Measurements from ENCODE around the gene GREB1L. TPM values are rescaled to one million over a fixed set of nuclear protein-coding genes. Genes with fewer than 3 reads are reported as not detected.

Gene GREB1L
- total RNA-seq, 6 experiments from 2014 or later = 1.9 to 10.8 (median 2.3) TPM

GRCh38 chr18:21284540-21284939 is 42.5 kb downstream of the GREB1L start:
- H3K27ac Mint-ChIP-seq = no peak overlapping the region
- no peaks in the 10 kb centered on the region; the same call in 1 of the 2 replicates for H3K27me3 Mint-ChIP-seq (ENCODE audit: insufficient read depth)
- no peak for DNase-seq
- peaks cover 19% of the 10 kb centered on the region for H3K4me1 Mint-ChIP-seq (ENCODE audit: low read depth)
- H3K9me3 Mint-ChIP-seq = no peaks in the 10 kb centered on the region
- no peak overlapping the region for H3K4me3 Mint-ChIP-seq
- TF ChIP-seq, protein P1, sequence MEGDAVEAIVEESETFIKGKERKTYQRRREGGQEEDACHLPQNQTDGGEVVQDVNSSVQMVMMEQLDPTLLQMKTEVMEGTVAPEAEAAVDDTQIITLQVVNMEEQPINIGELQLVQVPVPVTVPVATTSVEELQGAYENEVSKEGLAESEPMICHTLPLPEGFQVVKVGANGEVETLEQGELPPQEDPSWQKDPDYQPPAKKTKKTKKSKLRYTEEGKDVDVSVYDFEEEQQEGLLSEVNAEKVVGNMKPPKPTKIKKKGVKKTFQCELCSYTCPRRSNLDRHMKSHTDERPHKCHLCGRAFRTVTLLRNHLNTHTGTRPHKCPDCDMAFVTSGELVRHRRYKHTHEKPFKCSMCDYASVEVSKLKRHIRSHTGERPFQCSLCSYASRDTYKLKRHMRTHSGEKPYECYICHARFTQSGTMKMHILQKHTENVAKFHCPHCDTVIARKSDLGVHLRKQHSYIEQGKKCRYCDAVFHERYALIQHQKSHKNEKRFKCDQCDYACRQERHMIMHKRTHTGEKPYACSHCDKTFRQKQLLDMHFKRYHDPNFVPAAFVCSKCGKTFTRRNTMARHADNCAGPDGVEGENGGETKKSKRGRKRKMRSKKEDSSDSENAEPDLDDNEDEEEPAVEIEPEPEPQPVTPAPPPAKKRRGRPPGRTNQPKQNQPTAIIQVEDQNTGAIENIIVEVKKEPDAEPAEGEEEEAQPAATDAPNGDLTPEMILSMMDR (IDR thresholded peaks at IDR 0.05) = no peak
- H3K36me3 Mint-ChIP-seq (ENCODE audit: low read depth) = no peaks in the 10 kb centered on the region

GRCh38 chr18:21289827-21290226 is 47.8 kb downstream of the GREB1L start:
- Mint-ChIP-seq H3K27me3 (ENCODE audit: insufficient read depth) (no peaks in the 10 kb centered on the region; the same call in 1 of the 2 replicates), H3K4me1 (ENCODE audit: low read depth) (peaks cover 22% of the 10 kb centered on the region), H3K27ac (no peak overlapping the region), H3K36me3 (ENCODE audit: low read depth) (no peaks in the 10 kb centered on the region), H3K4me3 (no peak overlapping the region), H3K9me3 (no peaks in the 10 kb centered on the region)
- TF ChIP-seq, protein P1 (IDR thresholded peaks at IDR 0.05) = no peak
- no peak for DNase-seq

- no peaks in the 10 kb centered on the region for H3K9me3 Mint-ChIP-seq
- no peak overlapping the region for H3K4me3 Mint-ChIP-seq
- no peaks in the 10 kb centered on the region; the same call in 1 of the 2 replicates for H3K27me3 Mint-ChIP-seq (ENCODE audit: insufficient read depth)
- no peak for DNase-seq
- TF ChIP-seq, protein P1 (IDR thresholded peaks at IDR 0.05) = no peak
- no peak overlapping the region for H3K27ac Mint-ChIP-seq
- no peaks in the 10 kb centered on the region for H3K36me3 Mint-ChIP-seq (ENCODE audit: low read depth)
- H3K4me1 Mint-ChIP-seq (ENCODE audit: low read depth) = peaks cover 22% of the 10 kb centered on the region
These were observed 49.1 kb downstream of the GREB1L start for GRCh38 chr18:21291106-21291505.

DNA sequence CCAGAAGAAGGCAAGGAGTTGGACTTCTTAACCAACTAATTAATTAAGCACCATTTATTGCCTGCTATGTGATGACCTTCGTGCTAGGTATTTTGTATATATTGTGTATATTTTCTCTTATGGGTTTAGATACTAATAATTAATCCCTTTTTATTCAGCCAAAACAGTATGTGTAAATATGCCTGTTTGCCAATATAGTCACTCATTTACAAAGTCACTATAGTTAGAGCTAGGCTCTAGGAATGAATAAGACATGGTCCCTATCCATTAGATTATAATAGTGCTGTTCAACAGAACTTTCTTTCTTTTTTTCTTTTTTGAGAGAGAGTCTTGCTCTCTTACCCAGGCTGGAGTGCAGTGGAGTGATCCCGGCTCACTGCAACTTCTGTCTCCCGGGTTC is 51.4 kb downstream of the GREB1L start:
- TF ChIP-seq, protein P1 (IDR thresholded peaks at IDR 0.05) = no peak
- Mint-ChIP-seq H3K27me3 (ENCODE audit: insufficient read depth) (no peaks in the 10 kb centered on the region; the same call in 1 of the 2 replicates), H3K36me3 (ENCODE audit: low read depth) (peaks cover 5% of the 10 kb centered on the region; the same call in 1 of the 2 replicates), H3K4me3 (no peak overlapping the region), H3K27ac (no peak overlapping the region), H3K4me1 (ENCODE audit: low read depth) (peaks cover 26% of the 10 kb centered on the region), H3K9me3 (no peaks in the 10 kb centered on the region)
- no peak for DNase-seq

DNA sequence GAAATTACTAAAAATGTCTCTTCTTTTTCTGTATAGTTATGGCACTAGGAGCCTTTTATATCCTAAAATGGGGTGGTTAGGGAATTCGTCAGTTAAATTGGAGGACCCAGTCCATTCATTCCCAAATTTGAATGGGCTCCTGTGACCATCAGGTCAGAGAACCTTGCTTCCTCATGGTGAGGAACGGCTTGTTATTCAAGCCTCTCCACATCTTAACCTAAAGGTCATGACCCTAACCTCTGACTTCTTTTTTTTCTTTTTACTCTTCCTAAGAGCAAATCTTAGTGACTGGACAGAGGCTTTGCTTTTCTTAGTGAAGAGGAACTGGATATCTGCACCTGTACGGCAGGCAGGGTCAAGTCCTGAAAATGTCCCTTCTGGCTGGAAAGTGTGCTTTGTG is 53.1 kb downstream of the GREB1L start:
- H3K4me3 Mint-ChIP-seq = no peak overlapping the region
- H3K36me3 Mint-ChIP-seq (ENCODE audit: low read depth) = peaks cover 5% of the 10 kb centered on the region; the same call in 1 of the 2 replicates
- DNase-seq = no peak
- no peaks in the 10 kb centered on the region; the same call in 1 of the 2 replicates for H3K27me3 Mint-ChIP-seq (ENCODE audit: insufficient read depth)
- H3K4me1 Mint-ChIP-seq (ENCODE audit: low read depth) = peaks cover 40% of the 10 kb centered on the region
- H3K27ac Mint-ChIP-seq = no peak overlapping the region
- H3K9me3 Mint-ChIP-seq = no peaks in the 10 kb centered on the region
- TF ChIP-seq, protein P1 (IDR thresholded peaks at IDR 0.05) = no peak

DNA sequence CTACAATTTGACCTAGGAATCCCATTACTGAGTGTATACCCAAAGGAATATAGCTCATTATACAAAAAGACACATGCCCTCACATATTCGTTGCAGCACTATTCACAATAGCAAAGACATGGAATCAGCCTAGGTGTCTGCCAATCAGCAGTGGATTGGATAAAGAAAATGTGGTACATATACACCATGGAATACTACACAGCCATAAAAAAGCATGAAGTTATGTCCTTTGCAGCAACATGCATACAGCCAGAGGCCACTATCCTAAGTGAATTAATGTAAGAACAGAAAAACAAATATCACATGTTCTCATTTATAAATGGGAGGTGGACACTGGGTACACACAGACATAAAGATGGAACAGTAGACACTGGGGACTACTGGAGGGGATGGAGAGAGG is 54.0 kb downstream of the GREB1L start:
- no peak for DNase-seq
- H3K4me1 Mint-ChIP-seq (ENCODE audit: low read depth) = peaks cover 46% of the 10 kb centered on the region
- no peaks in the 10 kb centered on the region; the same call in 1 of the 2 replicates for H3K27me3 Mint-ChIP-seq (ENCODE audit: insufficient read depth)
- H3K27ac Mint-ChIP-seq = no peak overlapping the region
- no peak overlapping the region for H3K4me3 Mint-ChIP-seq
- H3K36me3 Mint-ChIP-seq (ENCODE audit: low read depth) = peaks cover 5% of the 10 kb centered on the region; the same call in 1 of the 2 replicates
- TF ChIP-seq, protein P1 (IDR thresholded peaks at IDR 0.05) = no peak
- no peaks in the 10 kb centered on the region for H3K9me3 Mint-ChIP-seq

Measured in HFFc6 (cell line).